PC-3 (cell line): ENCODE data around the gene IGFBPL1. TPM values are rescaled to one million over a fixed set of nuclear protein-coding genes. Genes with fewer than 3 reads are reported as not detected.

Source experiments
- ATAC-seq: fragments of 200-7000 bp; cut with Tn5 transposase; 2 replicates; pipeline ENCODE4 v1.9.1; 2020; ENCODE audit warnings: mild to moderate bottlenecking, moderate library complexity
- BruUV-seq: library from RNA; stranded (reverse); fragments of 400-500 nt; replicated peaks from 2 replicates; lab custom pipeline; 2021; lab: Mats Ljungman, UMichigan
- CTCF ChIA-PET: fragments of 300-600 bp; sonication (Branson Sonifier 250); formaldehyde crosslinking; loops from one replicate; lab custom pipeline; 2022; ENCODE audit warnings: antibody characterized with exemption; lab: Charles Lee
- POLR2A ChIA-PET: fragments of 300-600 bp; sonication (Branson Sonifier 250); formaldehyde crosslinking; loops from one replicate; lab custom pipeline; 2022; ENCODE audit warnings: antibody characterized with exemption; ENCODE audit not compliant: unreplicated experiment; lab: Charles Lee
- DNase-seq: peaks from one replicate; pipeline ENCODE4 v3.0.0-alpha.2; 2015
- H2AFZ ChIP-seq: fragments of 300-600 bp; sonication (generic); 2 replicates; pipeline ENCODE4 v1.6.0; 2016; ENCODE audit warnings: antibody characterized with exemption, low read length
- H3F3A ChIP-seq: fragments of 300-600 bp; sonication (generic); one replicate; pipeline ENCODE4 v1.6.0; 2017; ENCODE audit warnings: antibody characterized with exemption, low read length, control low read depth, mild to moderate bottlenecking; ENCODE audit not compliant: unreplicated experiment
- H3K27ac ChIP-seq: fragments of 300-600 bp; sonication (generic); 2 replicates; pipeline ENCODE4 v1.5.1; 2016; ENCODE audit warnings: mild to moderate bottlenecking, low read length
- H3K27me3 ChIP-seq: fragments of 300-600 bp; sonication (generic); 2 replicates; pipeline ENCODE4 v1.6.1; 2016; ENCODE audit warnings: low read length, mixed read lengths
- H3K36me3 ChIP-seq: fragments of 300-600 bp; sonication (generic); 2 replicates; pipeline ENCODE4 v1.6.1; 2016; ENCODE audit warnings: low read depth, mixed run types, low read length, mixed read lengths
- H3K4me1 ChIP-seq: fragments of 300-600 bp; sonication (generic); 2 replicates; pipeline ENCODE4 v1.5.1; 2016; ENCODE audit warnings: low read length; ENCODE audit not compliant: insufficient read depth
- H3K4me2 ChIP-seq: fragments of 300-600 bp; sonication (generic); 2 replicates; pipeline ENCODE4 v1.6.0; 2016; ENCODE audit warnings: low read length
- H3K4me3 ChIP-seq: fragments of 300-600 bp; sonication (generic); 2 replicates; pipeline ENCODE4 v1.5.1; 2016; ENCODE audit warnings: mild to moderate bottlenecking, low read length, mixed read lengths
- H3K79me2 ChIP-seq: fragments of 300-600 bp; sonication (generic); 2 replicates; pipeline ENCODE4 v1.6.1; 2017; ENCODE audit warnings: low read length, mixed read lengths
- H3K9ac ChIP-seq: fragments of 300-600 bp; sonication (generic); 2 replicates; pipeline ENCODE4 v1.6.0; 2016; ENCODE audit warnings: mild to moderate bottlenecking, low read length
- H3K9me2 ChIP-seq: fragments of 300-600 bp; sonication (generic); replicated peaks from 2 replicates; pipeline ENCODE4 v1.6.1; 2016; ENCODE audit warnings: mixed run types, low read length, mixed read lengths
- H3K9me3 ChIP-seq: fragments of 300-600 bp; sonication (generic); 2 replicates; pipeline ENCODE4 v1.6.1; 2016; ENCODE audit warnings: low read length, mixed read lengths
- H4K20me1 ChIP-seq: fragments of 300-600 bp; sonication (generic); 2 replicates; pipeline ENCODE4 v1.6.1; 2016; ENCODE audit warnings: low read length, mixed read lengths
- EZH2 ChIP-seq: fragments of 300-600 bp; sonication (generic); IDR thresholded peaks from one replicate; pipeline ENCODE4 v1.6.1; 2017; ENCODE audit warnings: antibody characterized with exemption, mild to moderate bottlenecking, low read length; ENCODE audit not compliant: unreplicated experiment
- EZH2phosphoT487 ChIP-seq: fragments of 300-600 bp; sonication (generic); IDR thresholded peaks from 2 replicates; pipeline ENCODE4 v1.6.1; 2018; ENCODE audit warnings: mild to moderate bottlenecking, antibody characterized with exemption, low read length, borderline replicate concordance
- intact Hi-C: fragments of 100-400 bp; cut with micrococcal nuclease; formaldehyde crosslinking; loops from 2 replicates; pipeline ENCODE4 v1.9.0; 2023
- total RNA-seq: library from RNA; depleted of rRNA; stranded (reverse); fragments of >200 nt; gene quantifications from 2 replicates; pipeline ENCODE4 v1.2.3, GENCODE V29; 2014
- TF ChIP-seq, protein P1 (sequence below): fragments of 300-600 bp; sonication (generic); conservative IDR thresholded peaks from 2 replicates; pipeline ENCODE4 v1.5.1; 2017; ENCODE audit warnings: antibody characterized with exemption, low read depth, mild to moderate bottlenecking, low read length

The IGFBPL1 gene
- total RNA-seq, 1 experiment from 2014 or later: 0.66 TPM

GRCh38 chr9:38442473-38443096 is 18.3 kb upstream of the IGFBPL1 start:
- H3K9me3 ChIP-seq: no peaks in the 10 kb centered on the region
- ATAC-seq (peak; percentile 57), DNase-seq (no peak)
- no TSS peak for BruUV-seq
- no peaks in the 10 kb centered on the region for H3F3A ChIP-seq
- H4K20me1 ChIP-seq: no peaks in the 10 kb centered on the region
- intact Hi-C loops: no loop called here
- no peak overlapping the region for H3K9ac ChIP-seq
- ChIA-PET POLR2A (no interaction called here), CTCF (no interaction called here)
- H3K27ac ChIP-seq: no peak overlapping the region
- H3K4me1 ChIP-seq: peaks cover 17% of the 10 kb centered on the region
- TF ChIP-seq EZH2: no peak
- TF ChIP-seq, protein P1, sequence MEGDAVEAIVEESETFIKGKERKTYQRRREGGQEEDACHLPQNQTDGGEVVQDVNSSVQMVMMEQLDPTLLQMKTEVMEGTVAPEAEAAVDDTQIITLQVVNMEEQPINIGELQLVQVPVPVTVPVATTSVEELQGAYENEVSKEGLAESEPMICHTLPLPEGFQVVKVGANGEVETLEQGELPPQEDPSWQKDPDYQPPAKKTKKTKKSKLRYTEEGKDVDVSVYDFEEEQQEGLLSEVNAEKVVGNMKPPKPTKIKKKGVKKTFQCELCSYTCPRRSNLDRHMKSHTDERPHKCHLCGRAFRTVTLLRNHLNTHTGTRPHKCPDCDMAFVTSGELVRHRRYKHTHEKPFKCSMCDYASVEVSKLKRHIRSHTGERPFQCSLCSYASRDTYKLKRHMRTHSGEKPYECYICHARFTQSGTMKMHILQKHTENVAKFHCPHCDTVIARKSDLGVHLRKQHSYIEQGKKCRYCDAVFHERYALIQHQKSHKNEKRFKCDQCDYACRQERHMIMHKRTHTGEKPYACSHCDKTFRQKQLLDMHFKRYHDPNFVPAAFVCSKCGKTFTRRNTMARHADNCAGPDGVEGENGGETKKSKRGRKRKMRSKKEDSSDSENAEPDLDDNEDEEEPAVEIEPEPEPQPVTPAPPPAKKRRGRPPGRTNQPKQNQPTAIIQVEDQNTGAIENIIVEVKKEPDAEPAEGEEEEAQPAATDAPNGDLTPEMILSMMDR: no peak
- TF ChIP-seq EZH2phosphoT487: no peak
- H3K4me2 ChIP-seq: peak overlapping the region; percentile 26; the same call in 1 of the 2 replicates
- no peaks in the 10 kb centered on the region for H3K79me2 ChIP-seq
- no peaks in the 10 kb centered on the region for H3K27me3 ChIP-seq
- no peaks in the 10 kb centered on the region for H3K9me2 ChIP-seq
- H3K36me3 ChIP-seq: no peaks in the 10 kb centered on the region
- H3K4me3 ChIP-seq: no peak overlapping the region
- H2AFZ ChIP-seq: peak overlapping the region; percentile 42; the same call in 1 of the 2 replicates

DNA sequence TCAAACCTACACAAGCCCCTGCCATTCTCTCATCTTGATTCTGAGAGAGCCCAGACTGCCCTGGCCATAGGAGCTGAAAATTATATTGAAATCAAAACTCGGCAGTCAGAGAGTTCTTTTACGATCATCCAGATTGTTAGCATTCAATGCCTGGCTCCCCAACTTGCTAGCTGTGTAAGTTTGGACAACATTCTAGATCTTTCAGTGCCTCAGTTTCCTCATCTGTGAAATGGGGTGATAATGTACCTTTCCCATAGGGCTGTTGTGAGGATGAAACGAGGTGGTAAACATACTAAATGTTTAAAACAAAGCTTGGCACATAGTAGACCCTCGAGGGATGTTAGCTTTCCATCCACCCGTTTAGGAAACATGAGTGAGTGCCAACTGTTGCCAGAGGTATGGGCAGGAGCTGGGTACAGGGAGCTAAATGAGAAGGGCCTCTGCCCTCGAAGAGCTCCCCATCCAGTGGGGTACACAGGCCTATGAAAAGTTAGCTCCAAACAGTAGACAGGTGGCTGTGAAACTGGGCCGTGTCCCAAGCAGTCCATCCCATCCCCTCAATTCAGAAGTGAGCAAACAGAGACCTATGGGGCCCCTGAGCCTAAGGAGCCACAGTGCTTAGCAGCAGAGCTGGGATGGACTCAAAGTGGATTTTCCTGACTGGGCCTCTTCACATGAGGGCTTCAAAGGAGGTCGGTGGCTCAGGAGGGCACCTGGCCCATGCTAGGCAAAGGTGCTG is 17.3 kb upstream of the IGFBPL1 start:
- TF ChIP-seq EZH2: no peak
- TF ChIP-seq, protein P1: no peak
- H3K9ac ChIP-seq: no peak overlapping the region
- no peaks in the 10 kb centered on the region for H3K9me3 ChIP-seq
- intact Hi-C loops: no loop called here
- H3K4me1 ChIP-seq: peaks cover 26% of the 10 kb centered on the region
- H3K79me2 ChIP-seq: no peaks in the 10 kb centered on the region
- H3K36me3 ChIP-seq: no peaks in the 10 kb centered on the region
- H4K20me1 ChIP-seq: no peaks in the 10 kb centered on the region
- H3K27me3 ChIP-seq: no peaks in the 10 kb centered on the region
- no peak overlapping the region for H2AFZ ChIP-seq
- H3K27ac ChIP-seq: no peak overlapping the region
- no peak for ATAC-seq
- POLR2A ChIA-PET: no interaction called here
- no peaks in the 10 kb centered on the region for H3F3A ChIP-seq
- H3K4me2 ChIP-seq: no peak overlapping the region
- DNase-seq: no peak
- H3K9me2 ChIP-seq: no peaks in the 10 kb centered on the region
- BruUV-seq: no TSS peak
- CTCF ChIA-PET: no interaction called here
- H3K4me3 ChIP-seq: no peak overlapping the region

DNA sequence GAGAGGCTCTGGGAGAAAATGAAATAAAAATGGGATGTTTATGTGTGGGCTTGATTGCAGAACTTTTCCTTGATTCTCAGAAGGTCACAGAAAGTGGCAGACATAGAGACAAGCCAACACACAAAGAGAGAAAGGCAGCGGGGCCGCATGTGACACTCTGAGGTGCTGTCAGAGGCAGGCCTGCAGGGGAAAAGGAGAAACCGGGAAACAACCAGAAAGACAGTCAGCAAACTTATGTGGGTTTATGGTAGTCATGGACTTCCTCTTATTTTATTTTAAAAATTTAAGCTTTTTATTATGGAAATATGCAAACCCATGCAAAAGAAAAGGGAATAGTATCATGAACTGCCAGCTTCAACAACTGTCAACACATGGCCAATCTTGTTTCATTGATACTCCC is 16.3 kb upstream of the IGFBPL1 start:
- Histone ChIP-seq H3K4me2 (no peak overlapping the region), H3K9me2 (no peaks in the 10 kb centered on the region), H3K79me2 (no peaks in the 10 kb centered on the region), H3K27ac (no peak overlapping the region), H2AFZ (no peak overlapping the region), H3K4me1 (peaks cover 26% of the 10 kb centered on the region), H3K36me3 (no peaks in the 10 kb centered on the region), H4K20me1 (no peaks in the 10 kb centered on the region), H3K9ac (no peak overlapping the region), H3K27me3 (no peaks in the 10 kb centered on the region), H3K4me3 (no peak overlapping the region), H3K9me3 (no peaks in the 10 kb centered on the region), H3F3A (no peaks in the 10 kb centered on the region)
- no peak for TF ChIP-seq EZH2phosphoT487
- no peak for TF ChIP-seq EZH2
- TF ChIP-seq, protein P1: no peak
- intact Hi-C loops: no loop called here
- no TSS peak for BruUV-seq
- no peak for ATAC-seq
- ChIA-PET POLR2A (no interaction called here), CTCF (no interaction called here)
- DNase-seq: no peak
